ENCODE results near the gene SLC1A1.
A peak's percentile ranks its signal among the peaks of the same experiment; 100 is the strongest.

Gene SLC1A1

GRCh38 chr9:4547016-4547415 is 56.7 kb downstream of the SLC1A1 start:
- DNase-seq = no peak

GRCh38 chr9:4548811-4549725 is 58.8 kb downstream of the SLC1A1 start:
- no peak for DNase-seq

- DNase-seq = no peak
Measured at GRCh38 chr9:4549751-4550295, 59.6 kb downstream of the SLC1A1 start.

GRCh38 chr9:4550777-4551484 is 60.7 kb downstream of the SLC1A1 start:
- DNase-seq = no peak

GRCh38 chr9:4553951-4554381 is 63.7 kb downstream of the SLC1A1 start:
- DNase-seq = no peak

- DNase-seq = peak; percentile 68
Measured at GRCh38 chr9:4555236-4555635, 65.0 kb downstream of the SLC1A1 start.

DNA sequence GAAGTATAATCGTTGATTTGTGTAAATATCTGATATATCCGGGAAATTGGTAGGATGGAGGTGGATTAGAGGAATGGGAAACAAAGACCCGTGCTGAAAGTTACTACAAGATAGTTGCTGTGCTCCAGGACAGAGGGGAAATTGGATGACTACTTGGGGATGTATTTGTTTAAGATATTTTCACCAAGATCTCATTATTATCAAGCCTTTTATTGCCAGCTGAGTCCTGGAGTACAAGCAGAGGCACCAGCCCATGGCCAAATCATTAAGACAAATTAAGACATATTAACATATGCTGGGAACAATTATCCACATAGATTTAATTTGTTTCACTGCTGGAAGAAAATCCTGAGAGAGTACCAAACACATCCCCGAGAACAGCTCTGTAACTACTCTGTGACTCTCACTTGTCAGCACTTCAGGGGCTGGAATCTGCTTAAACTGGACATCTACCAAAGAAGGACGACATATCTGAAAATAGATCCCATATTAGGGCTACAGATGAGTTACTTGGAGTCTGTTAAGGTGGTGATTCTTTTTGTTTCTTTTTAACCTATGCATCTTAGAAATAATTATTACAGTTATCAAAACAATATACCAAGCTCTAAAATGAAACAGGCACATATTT is 68.2 kb downstream of the SLC1A1 start:
- no peak for DNase-seq

DNA sequence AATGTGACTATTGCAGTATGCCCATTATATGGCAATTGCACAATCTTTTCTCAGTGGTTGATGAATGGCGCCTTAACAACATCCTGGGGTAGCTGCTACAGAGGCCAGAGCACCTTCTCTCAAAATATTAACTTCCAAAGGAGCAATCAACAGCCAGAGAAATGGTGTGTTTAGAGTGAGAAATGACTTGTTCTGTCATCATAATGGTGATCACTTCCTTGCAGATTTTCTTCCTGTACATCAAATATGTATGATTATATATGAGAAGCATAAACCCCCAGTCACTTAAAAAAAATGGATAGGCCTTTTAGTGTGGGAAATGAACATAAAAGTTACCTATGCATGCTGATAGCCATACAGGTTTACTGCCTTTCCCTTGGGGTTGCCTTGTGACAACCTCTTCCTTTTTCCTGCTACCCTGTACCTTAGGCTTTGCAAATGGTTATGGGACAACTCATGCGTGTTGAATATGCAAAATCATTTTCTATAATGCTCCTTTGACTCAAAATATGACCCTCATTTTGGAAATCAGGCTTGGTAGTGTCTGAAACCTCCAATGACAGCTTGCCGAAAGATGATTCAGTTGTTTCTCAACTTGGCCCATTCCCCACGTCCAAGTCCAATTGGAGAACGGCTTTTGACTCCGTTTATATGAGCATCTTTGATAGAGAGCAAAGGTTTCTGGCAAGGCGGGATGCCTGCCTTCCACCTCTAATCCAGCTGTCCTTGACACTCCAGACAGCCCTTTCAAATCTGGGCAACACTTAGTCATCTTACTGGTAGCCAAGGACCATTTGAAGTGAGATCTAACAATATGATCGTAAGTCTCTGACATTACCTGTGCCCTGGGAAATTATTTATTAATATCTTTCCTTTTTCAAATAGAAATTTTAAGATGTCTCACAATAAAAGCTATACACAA is 69.3 kb downstream of the SLC1A1 start:
- DNase-seq = no peak

GRCh38 chr9:4563105-4563504 is 72.8 kb downstream of the SLC1A1 start:
- no peak for DNase-seq

DNA sequence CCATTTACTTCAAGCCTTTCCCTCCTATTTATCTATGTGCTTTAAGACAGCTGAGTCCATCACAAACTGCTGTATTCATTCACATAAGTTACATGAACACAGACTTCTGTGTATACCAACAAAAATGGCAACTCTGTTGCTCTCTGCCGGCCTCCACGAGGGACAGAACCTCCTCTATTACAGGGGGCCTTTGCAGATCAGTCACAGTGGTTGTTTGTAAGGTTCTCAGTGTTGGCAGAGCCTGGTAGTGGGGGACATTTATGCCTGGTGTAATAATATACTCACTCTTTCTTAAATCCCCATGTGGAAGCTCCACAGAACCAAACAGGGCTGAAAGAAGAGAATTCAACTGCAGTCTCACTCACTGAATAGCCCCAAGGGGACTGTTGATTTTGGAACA is 76.5 kb downstream of the SLC1A1 start:
- DNase-seq = no peak

DNA sequence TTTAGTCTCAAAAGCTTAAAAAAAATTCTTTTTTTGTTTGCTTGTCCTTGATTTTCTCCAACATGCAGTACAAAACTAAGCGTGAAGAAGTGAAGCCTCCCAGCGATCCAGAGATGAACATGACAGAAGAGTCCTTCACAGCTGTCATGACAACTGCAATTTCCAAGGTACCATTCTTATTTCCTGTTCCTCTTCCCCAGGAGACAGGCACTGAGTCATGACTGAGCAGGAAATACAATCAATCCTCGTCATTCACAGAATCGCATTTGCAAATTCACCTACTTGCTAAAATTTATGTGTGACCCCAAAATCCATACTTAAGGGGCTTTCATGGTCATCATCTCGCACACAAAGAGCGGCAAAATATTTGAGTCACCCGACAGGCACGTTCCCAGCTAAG is 77.3 kb downstream of the SLC1A1 start:
- DNase-seq = no peak

GRCh38 chr9:4569101-4569500 is 78.8 kb downstream of the SLC1A1 start:
- DNase-seq = no peak

DNA sequence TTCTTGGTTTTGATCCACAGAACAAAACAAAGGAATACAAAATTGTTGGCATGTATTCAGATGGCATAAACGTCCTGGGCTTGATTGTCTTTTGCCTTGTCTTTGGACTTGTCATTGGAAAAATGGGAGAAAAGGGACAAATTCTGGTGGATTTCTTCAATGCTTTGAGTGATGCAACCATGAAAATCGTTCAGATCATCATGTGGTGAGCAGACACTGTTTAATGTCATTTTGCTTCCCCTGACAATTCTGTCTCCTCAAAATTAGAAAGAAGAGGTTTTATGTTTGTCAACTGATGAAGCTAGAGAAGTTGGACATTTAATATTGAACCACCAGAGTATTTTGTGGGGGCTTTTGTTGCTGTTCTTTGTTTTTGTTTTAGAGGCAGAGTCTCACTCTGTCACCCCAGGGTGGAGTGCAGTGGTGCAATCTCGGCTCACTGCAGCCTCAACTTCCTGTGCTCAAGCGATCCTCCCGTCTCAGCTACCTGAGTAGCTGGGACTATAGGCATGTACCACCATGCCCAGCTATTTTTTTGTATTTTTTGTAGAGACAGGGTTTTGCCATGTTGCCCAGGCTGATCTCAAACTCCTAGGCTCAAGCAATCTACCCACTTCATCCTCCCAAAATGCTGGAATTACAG is 82.0 kb downstream of the SLC1A1 start:
- no peak for DNase-seq

- peak; percentile 5 for DNase-seq
Measured at GRCh38 chr9:4573176-4573575, 82.9 kb downstream of the SLC1A1 start.

- peak; percentile 82 for DNase-seq
Measured at GRCh38 chr9:4573634-4574389, 83.5 kb downstream of the SLC1A1 start.

- DNase-seq = no peak
Measured at GRCh38 chr9:4574657-4575243, 84.5 kb downstream of the SLC1A1 start.

DNA sequence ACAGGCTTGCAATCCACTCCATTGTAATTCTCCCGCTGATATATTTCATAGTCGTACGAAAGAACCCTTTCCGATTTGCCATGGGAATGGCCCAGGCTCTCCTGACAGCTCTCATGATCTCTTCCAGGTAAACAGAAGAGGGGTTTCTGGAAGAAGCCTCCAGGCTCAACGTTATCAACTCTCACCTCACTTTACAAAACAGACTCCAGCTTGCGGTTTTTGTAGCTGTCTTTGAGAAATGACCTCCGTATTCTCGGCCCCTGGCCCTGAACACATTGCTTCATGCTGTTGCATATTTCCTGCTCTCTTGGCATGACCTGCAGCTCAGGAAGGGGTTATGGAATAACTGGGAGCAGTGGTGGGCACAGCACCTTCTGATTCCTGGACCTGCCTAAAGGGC is 85.7 kb downstream of the SLC1A1 start:
- no peak for DNase-seq

DNA sequence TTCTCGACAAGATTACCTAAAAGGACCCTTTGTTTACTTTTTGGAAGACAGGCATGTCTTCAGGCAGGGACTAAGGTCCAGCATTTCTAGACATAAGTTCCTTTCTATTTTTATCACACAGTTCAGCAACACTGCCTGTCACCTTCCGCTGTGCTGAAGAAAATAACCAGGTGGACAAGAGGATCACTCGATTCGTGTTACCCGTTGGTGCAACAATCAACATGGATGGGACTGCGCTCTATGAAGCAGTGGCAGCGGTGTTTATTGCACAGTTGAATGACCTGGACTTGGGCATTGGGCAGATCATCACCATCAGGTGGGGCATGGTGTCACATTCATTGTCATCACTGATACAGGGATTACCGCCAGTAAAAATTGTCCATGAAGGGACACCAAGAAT is 86.2 kb downstream of the SLC1A1 start:
- DNase-seq = no peak

DNA sequence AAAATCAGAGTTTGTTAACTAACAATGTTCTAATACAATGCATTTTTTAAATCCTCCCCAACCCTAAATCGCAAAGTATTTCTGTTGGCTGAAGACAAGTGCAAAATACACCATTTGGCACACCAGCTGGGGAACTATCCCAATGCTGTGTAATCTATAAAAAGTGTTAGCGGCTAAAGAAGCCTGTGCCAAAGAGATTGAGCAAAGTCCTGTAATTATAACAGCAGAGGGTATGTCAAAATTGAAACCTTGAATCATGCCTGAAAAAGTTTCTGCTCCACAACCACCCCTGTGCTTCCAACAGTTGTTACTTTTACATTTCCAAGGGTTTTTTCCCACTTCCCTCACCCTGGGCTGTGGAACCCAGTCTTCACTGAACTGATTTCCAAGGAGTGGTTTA is 88.7 kb downstream of the SLC1A1 start:
- no peak for DNase-seq

DNA sequence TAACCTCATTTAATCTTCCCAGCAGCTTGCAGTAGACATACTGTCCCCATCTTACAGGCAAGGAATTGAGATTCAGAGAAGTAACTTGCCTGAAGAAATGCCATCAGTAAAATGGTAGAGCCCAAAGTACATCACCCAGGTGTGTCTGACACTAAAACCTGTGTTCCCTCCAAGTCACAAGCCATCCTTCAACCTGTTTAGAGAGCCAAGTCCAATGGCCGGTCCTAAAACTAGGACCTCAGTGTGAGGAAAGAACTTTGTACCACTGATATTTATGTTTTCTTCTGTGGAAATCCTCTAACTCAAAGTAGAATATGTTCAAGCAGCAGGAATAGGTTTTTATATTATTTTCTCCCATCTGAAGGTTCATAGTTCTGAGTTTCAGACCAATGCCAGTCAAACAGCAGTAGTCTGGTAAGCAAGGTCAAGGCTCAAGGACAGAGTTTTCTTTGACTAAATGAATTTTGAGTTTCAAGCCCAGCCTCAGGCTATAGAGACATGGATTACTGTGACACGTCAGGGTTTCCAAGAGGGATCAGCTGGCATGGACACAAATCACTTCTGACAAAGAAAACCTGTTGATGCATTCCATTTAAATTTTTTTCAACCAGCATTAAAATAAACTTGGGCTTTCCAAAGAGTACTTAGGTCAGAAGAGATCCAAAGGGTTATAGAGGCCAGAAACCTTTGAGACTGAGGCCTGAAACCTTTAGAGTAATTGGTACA is 90.9 kb downstream of the SLC1A1 start:
- no peak for DNase-seq

Measured in NCI-H2171 treated with DMSO at 0.1 percent for 48 hours (cell line).